ENCODE data around the gene SYNGR2.

- TF ChIP-seq EZH2 (IDR thresholded peaks at IDR 0.05; ENCODE audit: low read length, missing control alignments) (no peak), CTCF (conservative IDR thresholded peaks at IDR 0.05 in 1 of 2, IDR thresholded peaks at IDR 0.05 in 1 of 2; ENCODE audit: low read depth in 1 of 2, low read length in 2 of 2) (no peak)
These were observed 19.9 kb upstream of the SYNGR2 start for GRCh38 chr17:78148286-78149016.
